ENCODE measurements around the gene SLC45A2. TPM values are rescaled to one million over a fixed set of nuclear protein-coding genes. Genes with fewer than 3 reads are reported as not detected.
"Not testable (repeated sequence)": the region's sequence is repeated elsewhere in the genome, so short reads cannot be mapped to it uniquely, and the experiment has no call there.

SLC45A2 gene
- total RNA-seq, 1 donor from 2014 or later: 0.41 TPM

- DNase-seq (ENCODE audit: low spot score in 2 of 2) (no peak), FAIRE-seq (no peak)
These were observed 53.4 kb downstream of the SLC45A2 start for GRCh38 chr5:33931136-33931535.

DNA sequence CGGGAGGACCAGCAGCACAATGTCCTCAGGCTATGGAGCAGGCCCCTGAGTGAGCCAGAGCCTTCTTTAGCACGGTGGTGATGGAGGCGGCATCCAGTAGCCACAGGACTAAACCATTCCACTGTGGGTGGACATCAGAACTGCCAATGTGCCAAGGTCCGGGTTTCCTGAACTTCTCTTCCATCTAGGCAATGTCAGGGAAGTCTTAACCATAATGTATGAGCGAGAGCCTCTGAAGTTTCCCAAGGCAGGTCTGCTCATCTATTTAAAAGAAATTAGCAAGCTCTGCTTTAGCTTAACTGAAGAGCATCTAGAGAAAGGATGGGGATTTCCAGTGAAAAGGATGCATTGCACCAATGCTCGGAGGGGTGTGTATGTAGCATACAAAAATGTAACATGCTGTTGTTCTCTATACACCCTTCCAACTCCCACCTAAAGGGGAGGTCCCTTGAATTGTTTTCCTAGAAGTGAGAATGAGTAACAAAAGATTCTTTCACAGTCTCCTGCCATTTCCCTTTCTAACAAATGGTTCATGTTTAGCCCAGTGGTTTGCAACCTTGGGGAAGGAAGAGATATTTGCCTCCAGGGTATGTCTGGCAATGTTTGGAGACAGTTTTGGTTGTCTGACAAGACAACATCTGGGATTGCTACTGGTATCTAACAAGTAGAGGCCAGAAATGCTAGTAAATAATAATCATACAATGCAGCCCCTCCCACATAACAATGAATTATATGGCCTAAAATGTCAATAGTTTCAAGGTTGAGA lies 54.4 kb downstream of the SLC45A2 start:
- no peak for DNase-seq (ENCODE audit: low spot score in 2 of 2)
- FAIRE-seq: no peak

DNA sequence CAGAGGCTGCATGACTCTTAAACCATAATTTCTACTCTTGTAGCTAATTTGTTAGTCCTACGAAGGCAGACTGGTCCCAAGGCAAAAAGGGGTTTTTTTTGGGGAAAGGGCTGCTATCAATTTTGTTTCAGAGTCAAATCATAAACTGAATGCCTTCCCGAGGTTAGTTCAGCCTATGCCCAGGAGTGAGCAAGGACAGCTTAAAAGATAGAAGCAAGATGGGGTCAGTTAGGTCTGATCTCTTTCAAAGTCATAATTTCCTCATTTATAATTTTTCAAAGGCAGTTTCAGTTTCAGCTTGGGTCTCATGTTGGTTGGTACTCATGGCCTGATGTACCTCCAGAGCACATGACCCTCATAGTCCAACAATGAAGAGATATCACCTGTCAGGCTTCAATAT lies 56.2 kb downstream of the SLC45A2 start:
- no peak for FAIRE-seq
- DNase-seq (ENCODE audit: low spot score in 2 of 2): no peak

DNA sequence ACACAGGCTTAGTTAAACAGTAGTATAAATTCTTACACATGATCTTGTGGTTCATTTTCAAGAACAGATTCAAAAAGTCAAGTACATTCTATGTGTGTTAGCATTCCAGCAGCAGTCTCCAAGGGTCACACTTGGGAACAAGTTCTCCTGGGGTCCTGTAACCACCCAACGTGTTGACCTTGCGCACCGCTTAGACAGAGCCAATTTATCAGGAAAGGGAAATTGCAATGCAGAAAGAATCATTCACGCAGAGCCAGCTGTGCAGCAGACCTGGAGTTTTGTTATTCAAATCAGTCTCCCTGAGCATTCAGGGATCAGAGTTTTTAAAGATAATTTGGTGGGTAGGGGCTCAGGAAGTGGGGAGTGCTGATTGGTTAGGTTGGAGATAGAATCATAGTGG lies 56.8 kb downstream of the SLC45A2 start:
- DNase-seq (ENCODE audit: low spot score in 2 of 2): no peak
- FAIRE-seq: no peak

DNA sequence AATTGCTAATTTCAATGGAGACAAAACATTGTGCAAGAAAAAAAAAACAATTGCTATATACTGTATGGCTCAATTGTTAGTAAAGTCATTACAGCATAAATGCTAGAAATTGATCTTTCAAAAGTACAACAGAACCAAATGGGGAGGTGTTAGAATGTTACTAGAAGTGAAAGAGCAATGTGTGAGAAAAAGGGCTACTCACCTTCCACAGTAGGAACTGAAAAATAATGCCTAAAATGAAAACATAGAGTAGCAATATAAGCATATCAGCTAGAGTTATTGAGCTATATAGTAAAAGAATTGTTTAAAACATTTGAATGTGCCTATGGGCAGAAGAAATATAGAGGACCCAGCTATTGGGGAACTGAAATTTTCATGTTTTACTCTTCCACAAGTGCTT lies 59.2 kb downstream of the SLC45A2 start:
- FAIRE-seq (no peak), DNase-seq (ENCODE audit: low spot score in 2 of 2) (no peak)

GRCh38 chr5:33921002-33921401 lies 63.5 kb downstream of the SLC45A2 start:
- DNase-seq (ENCODE audit: low spot score in 2 of 2) (no peak), FAIRE-seq (no peak)

GRCh38 chr5:33914844-33915243 lies 69.6 kb downstream of the SLC45A2 start:
- FAIRE-seq; DNase-seq (ENCODE audit: low spot score in 2 of 2): not testable (repeated sequence)

GRCh38 chr5:33906248-33906647 lies 78.2 kb downstream of the SLC45A2 start:
- not testable (repeated sequence) for FAIRE-seq

DNA sequence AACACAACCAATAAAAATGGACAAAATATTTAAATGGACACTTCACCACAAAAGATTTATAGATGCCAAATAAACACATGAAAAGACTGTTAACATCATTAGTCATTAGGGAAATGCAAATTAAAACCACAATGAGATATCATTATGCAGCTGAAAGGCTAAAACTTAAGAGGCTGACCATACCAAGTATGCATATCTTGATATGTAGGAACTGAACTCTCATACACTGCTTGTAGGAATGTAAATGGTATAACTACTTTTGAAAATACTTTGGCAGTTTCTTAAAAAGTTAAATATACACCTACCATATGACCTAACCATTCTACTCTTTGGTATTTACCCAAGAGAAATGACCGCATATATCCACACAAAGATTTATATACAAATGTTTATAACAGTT lies 79.1 kb downstream of the SLC45A2 start:
- FAIRE-seq (no peak), DNase-seq (ENCODE audit: low spot score in 2 of 2) (no peak)

More at GRCh38 chr5:33906248-33906647, 78.2 kb downstream of the SLC45A2 start:
- not testable (repeated sequence) for DNase-seq (ENCODE audit: low spot score in 2 of 2)

GRCh38 chr5:33903118-33903517 lies 81.4 kb downstream of the SLC45A2 start:
- DNase-seq (ENCODE audit: low spot score in 2 of 2): no peak
- FAIRE-seq: no peak

DNA sequence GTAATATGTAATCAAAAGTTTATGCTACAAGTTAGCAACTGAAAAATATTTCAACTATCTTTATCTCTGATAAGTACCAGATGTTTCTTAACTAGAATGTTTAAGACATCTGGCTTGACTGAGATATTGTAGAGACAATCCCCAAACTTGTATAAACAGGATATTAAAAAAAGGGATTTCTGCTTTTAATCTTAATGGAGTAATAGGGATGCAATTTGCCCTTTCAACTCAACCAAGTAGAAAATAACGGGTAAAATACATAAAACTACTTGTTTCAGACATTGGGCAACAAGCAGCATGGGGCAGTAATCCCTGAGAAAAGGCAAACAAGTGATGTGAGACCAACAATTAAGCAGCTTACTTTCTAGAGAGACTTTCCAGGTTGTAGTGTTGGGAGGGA lies 83.3 kb downstream of the SLC45A2 start:
- FAIRE-seq (no peak), DNase-seq (ENCODE audit: low spot score in 2 of 2) (no peak)

Small RNAs within 50 kb of the gene (small RNA-seq; reads per million reads assigned to genes)
- gene AC139783.1: not detected

Other genes starting within 250 kb of the SLC45A2 start
- gene ADAMTS12, start 92.7 kb downstream of the SLC45A2 start, total RNA-seq: 1.2 TPM
- 0.41 TPM for gene RXFP3, start 48.3 kb downstream of the SLC45A2 start, total RNA-seq
- 9.8 TPM for gene AMACR, start 23.4 kb upstream of the SLC45A2 start, total RNA-seq
- gene C1QTNF3, start 58.5 kb upstream of the SLC45A2 start, total RNA-seq: 12.6 TPM

Measured in frontal cortex (tissue), 4 donors.